Activated CD8-positive, alpha-beta memory T cell treated with anti-CD3 and anti-CD28 coated beads for 1 hour (primary cell): ENCODE data around the gene CHST5.
"Not testable (repeated sequence)": the region's sequence is repeated elsewhere in the genome, so short reads cannot be mapped to it uniquely, and the experiment has no call there.

Experiments used
- DNase-seq, 2 donors: peaks; one replicate each; pipeline ENCODE4 v3.0.0-alpha.2; 2020; ENCODE audit warnings: low read depth in 1 of 2; ENCODE audit errors: extremely low read depth in 1 of 2

Gene CHST5

DNA sequence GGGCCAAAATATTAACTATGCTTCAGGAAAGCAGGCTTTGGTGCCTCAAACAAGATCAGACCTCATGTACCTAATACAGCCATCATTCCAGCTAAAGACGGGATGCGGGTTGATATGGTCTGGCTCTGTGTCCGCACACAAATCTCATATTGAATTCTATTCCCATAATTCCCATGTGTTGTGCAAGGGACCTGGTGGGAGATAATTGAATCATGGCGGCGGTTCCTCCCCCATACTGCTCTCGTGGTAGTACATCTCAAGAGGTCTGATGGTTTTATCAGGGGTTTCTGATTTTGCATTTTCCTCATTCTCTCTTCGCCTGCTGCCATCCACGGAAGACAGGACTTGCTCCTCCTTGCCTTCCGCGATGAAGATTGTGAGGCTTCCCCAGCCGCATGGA lies 21.6 kb downstream of the CHST5 start:
- DNase-seq = no peak

DNA sequence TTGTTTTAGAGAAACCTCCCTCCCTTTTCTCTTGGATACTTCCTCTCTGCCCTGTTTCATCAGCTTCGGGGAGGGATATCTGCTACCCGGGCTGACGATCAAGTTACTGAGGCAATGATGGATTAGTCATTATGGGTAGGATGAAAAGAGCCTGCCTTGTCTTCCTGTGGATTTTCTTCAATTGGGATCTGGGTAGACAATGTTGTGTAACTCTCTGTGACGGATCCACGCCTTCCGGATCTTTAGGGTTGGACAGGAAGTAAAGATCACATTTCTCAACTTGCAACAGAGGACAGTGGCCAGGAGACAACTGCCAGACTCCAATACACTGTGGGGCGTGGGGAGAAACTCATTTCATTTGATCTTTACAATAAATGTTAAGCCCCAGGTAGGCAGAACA lies 29.3 kb downstream of the CHST5 start:
- DNase-seq = no peak

DNA sequence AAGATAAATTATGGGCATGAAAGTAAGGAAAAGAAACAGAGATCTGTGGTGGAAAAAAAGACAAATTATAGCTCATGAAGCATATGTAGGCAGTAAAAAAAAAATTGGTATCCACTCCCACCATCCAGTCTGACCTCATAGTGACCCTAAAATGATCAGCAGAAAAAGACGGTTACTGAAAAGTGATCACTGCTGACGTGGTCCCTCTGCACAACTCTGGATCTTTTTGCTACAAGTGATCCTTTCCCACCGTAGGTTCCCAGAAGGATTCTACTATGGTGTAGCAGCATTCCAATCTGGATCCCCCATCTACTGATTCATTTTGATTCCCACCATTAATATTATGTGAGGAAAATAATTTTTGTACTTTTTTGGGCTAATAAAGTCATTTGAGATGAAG lies 29.8 kb downstream of the CHST5 start:
- DNase-seq = no peak

DNA sequence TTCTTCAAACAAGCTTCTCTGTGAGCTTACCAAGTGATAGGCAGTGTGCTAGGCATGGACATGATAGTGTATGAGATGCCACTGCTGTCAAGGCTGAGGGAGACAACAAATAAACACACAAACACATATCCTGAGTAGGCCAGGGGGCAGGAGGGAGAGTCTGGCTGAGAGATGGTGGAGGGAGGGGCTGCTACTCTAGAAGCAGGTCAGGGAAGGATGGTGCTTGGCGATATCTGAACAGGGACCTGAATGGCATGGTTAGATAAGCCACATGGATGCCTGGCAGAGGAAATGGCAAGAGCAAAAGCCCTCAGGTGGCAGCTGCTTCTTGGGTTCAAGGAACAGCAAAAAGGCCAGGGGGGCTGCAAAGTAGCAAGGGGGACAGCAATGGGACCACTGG lies 32.1 kb downstream of the CHST5 start:
- DNase-seq = no peak

DNA sequence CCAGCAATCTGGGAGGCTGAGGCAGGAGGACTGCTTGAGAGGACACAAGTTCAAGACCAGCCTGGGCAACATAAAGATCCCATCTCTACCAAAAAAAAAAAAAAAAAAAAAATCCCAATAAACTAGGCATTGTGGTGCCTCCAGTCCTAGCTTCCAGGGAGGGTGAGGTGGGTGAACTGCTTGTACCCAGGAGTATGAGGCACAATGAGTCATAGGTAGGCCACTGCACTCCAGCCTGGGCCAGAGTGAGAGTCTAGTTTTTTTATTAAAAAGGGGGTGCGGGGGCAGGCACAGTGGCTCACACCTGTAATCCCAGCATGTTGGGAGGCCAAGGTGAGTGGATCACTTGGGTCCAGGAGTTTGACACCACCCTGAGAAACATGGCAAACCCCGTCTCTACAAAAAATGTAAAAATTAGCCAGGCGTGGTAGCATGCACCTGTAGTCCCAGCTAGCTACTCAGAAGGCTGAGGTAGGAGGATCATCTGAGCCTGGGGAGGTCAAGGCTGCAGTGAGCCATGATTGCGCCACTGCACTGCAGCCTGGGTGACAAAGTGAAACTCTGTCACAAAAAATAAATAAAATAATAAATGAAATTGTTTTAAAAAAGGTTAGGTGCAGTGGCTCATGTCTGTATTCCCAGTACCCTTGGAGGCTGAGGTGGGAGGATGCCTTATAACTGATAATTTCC lies 32.8 kb downstream of the CHST5 start:
- DNase-seq = no peak

DNA sequence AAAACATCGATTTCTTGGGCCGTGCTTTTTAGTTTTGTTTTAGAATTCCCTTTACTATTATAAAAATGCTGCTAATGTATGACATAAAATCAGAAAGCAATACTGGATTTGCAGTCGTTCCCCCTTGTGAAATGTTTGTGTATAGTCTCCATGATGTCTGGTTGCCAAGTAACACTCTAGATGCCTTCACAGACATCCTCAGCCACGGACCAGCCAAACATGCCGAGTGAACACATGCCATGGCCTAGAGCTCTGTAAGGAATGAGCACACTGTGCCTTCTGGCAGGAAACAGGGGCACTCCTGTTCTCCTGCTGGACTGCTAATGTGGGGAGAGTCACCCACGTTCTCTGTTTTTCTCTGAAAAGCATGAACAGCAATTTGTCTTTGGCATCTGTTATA lies 34.1 kb downstream of the CHST5 start:
- not testable (repeated sequence) for DNase-seq

DNA sequence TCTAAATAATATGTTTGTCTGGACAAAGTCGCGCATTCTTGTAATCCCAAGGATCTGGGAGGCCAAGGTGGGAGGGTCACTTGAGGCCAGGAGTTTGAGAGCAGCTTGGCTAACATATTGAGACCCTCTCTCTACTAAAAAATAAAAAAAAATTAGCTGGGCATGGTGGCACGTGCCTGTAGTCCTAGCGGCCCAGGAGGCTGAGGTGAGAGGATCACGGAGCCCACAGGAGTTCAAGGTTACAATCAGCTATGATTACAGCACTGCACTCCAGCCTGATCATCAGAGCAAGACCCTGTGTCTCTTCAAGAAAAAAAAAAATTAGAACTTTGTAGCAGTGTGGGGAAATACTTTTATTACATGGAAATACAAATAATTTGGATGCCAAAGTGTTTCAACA lies 34.5 kb downstream of the CHST5 start:
- DNase-seq = no peak

DNA sequence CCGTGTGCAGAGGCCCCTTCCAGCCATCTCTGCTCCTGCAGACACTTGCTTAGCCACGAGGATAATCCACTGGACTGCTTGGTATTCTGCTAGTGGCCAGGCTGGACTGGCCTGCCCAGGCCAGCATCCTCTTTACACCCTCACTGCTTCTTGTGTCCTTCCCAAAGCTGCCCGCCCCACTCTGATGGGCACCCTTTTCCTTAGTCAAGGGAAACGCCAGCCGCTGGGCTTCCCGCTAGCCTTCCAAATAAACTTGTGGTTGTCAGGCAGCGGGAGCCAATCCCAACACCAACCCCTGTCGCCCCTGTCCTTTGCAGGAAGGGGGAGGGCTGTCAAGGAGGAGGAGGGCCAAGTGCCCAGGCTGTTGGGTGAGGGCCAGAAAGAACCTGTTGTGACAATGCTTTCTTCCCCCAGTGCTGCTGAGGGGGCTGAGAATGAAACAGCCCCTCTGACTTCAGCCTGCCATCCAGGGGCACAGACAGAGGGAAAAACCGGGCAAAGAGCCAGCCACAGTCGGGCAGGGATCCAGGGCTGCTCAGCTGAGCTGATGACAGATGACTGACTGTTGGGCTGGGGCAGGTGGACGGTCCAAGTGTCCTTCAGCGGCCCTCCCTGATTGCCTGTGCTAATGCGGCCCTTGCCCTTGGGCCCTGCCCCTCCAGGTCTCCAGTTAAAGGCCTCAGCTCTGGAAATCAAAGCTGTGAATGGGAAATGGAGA lies 37.1 kb downstream of the CHST5 start:
- DNase-seq = not testable (repeated sequence)

DNA sequence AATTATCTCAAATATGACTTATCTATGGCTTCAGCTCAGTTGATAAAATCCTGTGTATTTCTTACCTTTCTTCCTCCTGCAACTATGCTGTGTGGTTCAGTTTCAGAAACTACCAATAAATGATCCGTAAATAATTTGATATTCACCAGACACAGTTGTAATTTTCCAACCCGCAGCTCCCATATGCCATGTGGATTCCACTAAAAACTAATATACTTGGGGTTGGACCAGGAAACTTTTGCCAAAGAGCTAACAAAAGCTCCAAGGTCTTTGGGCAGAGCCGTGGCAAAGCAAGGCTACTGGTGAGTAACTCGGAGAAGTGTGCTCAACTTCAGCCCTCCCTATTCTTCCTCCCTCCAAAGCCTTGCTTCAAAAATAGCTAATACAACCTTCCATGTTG lies 38.4 kb downstream of the CHST5 start:
- no peak for DNase-seq

DNA sequence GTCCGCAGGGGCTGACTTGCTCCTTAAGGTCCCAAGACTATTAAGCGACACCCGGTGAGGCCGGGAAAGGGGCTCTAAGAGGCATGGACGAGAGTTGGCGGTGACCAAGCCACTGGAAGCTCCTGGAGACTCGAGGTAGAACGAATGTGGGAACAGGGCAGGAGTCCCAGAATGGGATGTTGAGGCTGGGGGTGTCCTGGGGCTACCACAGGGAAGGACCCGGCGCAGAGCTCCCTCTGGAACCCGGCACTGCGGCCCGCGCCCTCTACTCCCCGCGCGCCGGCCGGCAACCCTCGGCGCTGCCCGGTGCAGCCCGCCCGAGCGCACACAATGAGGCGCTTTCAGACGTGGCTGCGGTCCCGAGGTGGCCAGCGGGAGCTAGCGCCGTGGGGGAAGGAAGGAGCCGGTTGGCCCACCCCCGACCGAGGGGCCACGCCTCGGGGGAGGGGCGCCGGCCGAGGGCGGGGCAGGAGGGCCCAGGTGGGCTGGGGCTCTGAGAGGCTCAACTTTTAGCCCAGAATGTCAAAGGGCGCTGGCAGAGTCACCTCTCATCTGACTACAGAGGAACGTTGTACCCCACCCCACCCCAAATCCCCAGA lies 40.7 kb downstream of the CHST5 start, which contains the start of gene CHST6:
Gene CHST6, minus strand, starts transcription at position 366 of the 599 bp plus-strand sequence. CDS start 15,613 bp downstream, outside the sequence.
- no peak for DNase-seq

DNA sequence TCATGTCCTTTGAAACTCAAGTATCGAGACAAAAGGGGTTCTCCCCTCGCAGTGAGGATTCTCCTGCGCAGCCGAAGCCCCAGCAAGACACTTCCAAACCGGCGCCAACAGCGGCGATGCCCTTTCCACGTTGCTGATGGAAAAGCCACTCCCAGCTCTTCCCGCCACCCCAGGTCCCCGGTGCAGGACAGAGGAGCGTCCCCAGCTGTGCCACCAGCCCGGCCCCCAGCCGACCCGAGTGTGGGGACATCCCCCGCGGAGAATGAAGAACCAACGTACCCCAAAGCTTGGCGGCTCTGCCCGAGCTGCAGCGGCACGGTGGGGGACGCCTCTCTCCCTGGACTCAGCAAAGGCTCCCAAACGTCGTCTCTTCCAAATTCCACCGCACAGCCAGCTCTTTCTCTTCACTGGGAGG lies 41.2 kb downstream of the CHST5 start:
- no peak for DNase-seq

DNA sequence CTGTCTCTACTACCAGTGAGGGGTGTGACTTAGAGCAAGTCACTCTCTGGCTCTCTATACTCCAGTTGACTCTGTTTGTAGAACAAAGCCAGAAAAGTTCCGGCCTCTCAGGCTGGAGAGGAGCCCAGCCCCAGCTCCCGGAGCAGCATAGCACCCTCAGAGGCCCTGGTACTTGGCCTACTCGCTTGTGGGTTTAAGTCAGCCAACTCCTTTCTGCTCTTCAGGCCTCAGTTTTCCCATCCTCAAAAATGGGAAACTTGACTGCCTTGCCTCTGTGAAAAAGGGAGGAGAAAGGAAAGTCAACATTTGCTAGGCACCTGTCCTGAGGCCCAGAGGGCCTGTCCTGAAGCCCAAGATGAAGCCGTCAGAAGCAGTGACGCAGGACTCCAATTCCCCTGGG lies 41.7 kb downstream of the CHST5 start:
- DNase-seq = no peak

DNA sequence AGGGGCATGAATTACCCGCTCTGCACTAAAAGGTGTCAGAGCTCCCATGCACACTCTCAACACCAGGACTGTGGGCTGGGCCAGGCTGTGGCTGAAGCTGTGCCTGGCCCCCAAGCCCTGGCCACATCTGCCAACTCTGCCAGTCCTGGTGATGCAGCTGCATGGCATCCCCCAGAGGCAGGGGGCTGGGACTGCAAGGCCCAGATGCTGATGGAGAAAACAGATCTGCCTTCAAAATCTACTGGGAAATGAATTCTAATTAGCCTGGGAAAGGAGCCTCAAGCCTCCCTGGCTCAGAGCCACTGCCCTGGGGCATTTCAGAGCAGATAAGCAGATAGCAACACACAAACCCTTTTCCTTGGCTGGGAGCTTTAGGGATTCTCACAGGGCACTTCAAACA lies 44.0 kb downstream of the CHST5 start:
- no peak for DNase-seq

DNA sequence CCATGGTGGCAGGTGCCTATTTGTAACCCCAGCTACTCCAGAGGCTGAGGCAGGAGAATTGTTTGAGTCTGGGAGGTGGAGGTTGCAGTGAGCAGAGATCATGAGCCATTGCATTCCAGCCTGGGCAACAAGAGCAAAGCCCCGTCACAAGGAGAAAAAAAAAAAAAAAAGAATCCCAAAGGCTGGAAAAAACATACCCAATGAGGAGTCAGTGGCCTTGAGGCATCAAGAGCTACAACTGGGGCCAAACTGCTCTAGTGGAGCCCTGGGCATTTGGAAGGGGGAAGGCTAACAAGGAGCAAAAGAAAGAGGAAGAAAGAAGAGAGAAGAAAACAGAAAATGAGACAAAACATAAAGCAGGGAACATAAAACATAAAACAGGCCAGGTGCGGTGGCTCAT lies 47.6 kb downstream of the CHST5 start:
- no peak for DNase-seq

DNA sequence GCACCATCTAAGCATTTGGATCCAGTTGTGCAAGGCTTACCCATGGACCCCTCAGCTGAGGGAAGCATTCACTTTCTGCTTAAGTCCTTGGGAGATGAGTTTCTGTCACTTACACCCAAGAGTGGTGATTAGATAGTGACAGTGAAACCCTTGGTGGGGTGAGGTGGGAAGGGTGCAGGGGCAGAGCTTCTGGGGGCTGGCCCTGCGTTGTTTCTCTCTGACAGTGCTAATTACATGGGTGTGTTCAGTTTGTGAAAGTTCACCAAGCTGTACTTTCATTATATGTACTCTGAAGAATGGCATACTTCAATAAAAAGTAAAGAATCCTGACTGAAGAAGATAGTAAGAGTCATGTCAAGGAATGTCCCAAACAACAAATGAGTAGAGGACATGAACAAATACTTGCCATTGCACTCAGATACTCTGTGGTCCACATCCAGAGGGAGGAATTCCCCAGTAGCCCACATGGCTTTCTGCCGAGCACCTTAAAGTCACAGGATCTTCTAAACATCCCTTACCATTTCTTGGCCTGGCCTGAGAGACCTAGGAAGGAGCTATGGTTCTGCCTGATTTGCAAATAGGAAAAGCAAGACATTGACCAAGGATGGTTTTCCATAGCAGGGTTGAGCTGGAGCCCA lies 49.1 kb downstream of the CHST5 start:
- DNase-seq = no peak

DNA sequence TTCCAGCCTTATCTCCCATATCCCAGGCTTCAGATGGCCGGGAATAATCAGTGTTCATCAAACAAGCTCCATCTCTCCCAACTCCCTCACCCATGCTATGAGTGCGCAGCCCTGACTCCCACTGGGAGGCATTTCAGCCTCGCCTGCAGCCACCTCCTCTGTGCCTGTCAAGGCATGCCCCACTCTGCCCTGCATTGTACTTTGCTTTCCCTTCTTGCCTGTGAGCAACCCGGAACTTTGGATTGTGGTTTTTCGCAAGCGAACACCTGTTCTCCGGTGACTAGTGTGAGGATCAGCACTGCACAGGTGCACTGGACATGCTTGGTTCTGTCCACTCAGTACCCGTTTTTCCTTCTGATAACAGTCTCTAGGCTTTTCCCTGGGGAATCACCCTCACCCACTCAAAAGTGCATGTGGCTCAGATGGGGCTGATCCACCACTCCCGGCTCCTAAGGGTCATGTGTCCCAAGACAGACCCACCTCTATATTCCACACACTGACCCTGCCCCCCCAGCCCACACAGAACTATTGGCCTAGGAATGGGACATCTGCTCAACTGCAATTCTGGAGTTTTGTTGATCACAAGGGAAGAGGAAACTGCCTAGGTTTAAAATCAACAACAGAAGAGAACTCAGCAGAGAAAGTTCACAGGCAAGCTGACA lies 49.8 kb downstream of the CHST5 start:
- DNase-seq = no peak

DNA sequence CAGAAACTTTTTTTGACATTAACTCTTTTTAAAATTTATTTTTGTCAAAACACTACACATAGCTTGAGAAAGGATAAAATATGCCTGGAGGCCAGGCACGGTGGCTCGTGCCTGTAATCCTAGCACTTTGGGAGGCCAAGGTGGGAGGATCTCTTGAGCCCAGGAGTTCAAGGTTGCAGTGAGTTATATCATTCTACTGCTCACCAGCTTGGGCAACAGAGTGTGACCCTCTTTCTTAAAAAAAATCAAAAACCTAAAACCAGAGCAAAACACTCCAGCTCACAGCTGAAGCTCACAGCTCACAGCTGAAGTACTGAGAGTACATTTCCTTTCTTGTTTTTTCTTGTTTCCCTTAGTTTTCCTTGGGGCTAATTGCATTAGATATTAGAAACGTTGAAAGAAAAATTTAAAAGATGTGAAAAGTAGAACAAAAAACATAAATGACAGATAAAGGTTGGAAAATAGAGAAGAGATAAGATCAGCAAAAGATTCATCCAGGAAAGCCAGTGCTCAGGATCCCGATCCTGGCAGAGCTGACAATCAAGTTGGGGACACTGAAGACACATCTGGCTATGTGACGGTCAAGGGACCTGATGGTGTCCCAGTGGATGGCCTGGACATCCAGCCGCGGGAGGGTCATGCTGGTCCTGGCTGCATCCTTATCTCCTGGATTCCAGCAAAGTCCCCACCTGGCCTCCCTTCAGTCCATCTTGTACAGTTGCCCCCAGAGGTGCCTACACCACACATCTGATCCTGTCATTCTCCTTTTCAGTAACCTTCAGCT lies 50.5 kb downstream of the CHST5 start:
- no peak for DNase-seq

DNA sequence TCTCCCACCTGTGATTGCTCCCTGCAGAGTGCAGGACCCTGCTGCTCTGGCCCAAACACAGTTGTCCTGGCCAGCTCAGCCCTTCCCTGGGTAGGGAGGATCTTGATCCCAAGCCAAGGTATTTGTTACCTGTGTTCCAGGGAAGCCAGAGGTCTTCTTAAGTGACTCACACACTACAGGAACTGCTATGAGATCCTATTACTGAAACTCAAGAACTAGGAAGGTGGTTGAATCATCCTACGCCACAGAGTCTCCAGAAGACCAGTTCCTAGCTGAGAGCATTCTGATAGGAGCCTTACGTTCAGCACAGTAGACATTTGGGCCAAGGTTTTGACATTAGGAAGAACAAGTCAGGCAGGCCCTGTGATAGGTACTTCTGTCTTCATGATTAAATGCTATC lies 52.7 kb downstream of the CHST5 start:
- no peak for DNase-seq

DNA sequence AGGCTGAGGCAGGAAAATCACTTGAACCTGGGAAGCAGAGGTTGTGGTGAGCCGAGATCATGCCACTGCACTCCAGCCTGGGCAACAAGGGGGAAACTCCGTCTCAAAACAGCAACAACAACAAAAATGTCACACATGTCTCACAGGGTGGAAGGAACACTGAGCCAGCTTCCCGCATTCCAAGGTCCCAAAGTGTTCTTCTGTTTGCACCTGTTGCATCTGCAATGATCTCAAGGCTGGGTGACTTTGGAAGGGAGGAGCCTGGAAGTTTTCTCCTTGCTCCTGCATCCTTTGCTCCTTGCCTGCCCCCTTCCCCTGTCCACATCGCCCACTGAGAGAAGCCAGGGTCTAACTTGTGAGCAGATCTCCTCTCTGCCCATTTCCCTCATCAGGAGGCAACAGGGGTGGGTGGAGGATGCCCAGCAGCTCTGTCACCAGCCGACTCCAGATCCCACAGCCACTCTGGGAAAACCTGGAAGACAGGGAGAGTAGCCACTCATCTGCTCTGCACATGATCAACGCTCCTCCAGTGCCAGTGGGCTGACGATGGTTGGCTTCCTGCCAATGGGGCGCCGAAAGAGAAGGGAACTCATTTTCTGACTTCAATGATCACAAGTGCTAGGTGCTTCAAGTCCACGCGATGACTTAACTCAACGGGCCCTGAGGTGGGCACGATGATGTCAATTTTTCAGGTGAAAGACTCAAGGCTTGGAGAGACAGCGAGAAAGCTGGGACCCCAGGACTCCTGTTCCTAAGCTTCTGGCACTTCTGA lies 53.3 kb downstream of the CHST5 start:
- no peak for DNase-seq

DNA sequence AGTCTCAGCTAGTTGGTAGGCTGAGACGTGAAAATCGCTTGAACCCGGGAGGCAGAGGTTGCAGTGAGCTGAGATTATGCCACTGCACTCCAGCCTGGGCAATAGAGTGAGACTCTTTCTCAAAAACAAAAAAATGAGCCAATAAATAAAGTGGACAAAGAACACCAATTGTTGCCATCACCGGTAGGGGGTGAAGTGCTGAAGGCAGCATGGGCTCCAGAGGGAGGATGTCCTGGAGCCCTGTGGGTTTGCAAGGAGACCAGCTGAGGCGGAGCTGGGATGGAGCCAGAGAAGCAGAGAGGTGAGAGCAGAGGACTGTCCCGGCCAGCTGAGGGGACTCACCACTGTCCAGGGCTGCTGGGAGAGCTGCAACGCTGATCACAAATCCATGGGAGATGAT lies 54.4 kb downstream of the CHST5 start:
- DNase-seq = no peak
